GM21360 (cell line): ENCODE data around the gene TEKT3.

ENCODE experiments used
- ATAC-seq: cut with Tn5 transposase; IDR thresholded peaks from one replicate; pipeline ENCODE4 v1.9.1; 2021; ENCODE audit warnings: mild to moderate bottlenecking, moderate library complexity; ENCODE audit not compliant: unreplicated experiment

Gene TEKT3

DNA sequence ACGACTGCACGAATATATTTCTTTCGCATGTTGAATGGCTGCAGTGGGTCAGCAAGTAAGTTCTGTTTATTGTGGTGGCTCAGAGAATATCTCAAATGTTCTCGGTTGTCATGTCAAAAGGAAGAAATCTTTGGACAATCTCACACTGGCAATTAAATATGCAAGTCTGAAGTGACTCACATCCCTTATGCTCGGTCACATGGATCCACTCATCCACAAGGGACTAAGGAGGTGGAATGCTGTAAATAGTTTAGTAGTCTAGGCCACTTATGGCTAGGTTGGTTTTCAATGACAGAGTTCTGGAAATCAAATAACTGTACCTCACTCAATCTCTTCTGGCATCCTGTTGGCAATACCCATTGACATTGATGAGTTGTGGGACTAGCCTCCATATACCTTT, 43.2 kb downstream of the TEKT3 start:
- ATAC-seq, result no peak

- no peak for ATAC-seq
Observed at GRCh38 chr17:15293558-15293957, 47.8 kb downstream of the TEKT3 start.

DNA sequence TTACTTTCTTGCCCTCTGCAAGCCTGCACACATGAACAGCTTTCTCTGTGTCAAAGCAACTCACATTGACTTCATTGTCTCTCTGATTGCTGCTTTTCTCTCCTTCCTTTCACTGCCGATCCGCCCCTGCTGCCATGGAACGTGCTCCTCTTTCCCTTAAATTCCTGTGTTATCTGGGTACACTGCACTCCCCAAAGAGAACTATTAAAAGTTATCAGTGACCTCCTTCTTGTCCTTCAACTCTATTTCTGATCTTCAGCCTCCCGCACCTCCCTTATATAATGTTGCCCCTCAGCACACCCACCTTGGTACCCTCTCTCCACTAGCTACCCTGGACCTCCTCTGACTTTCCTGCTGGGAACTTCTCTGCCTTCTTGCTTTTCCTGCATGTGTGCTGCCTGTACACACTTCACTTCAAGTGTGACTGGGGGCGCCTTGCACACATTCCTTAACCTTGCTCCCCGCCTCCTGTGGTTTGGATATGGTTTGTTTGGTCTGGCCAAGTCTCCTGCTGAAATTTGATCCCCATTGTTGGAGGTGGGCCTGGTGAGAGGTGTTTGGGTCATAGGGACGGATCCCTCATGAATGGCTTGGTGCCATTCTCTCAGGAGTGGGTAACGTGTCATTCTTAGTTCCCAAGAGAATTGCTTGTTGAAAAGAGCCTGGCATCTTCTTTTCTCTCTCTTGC, 49.6 kb downstream of the TEKT3 start:
- ATAC-seq, result no peak

GRCh38 chr17:15290605-15291004, 50.8 kb downstream of the TEKT3 start:
- no peak for ATAC-seq

GRCh38 chr17:15289285-15290183, 51.9 kb downstream of the TEKT3 start:
- no peak for ATAC-seq

GRCh38 chr17:15288859-15289258, 52.5 kb downstream of the TEKT3 start:
- ATAC-seq, result no peak

- no peak for ATAC-seq
Observed at GRCh38 chr17:15287538-15288267, 53.7 kb downstream of the TEKT3 start.

DNA sequence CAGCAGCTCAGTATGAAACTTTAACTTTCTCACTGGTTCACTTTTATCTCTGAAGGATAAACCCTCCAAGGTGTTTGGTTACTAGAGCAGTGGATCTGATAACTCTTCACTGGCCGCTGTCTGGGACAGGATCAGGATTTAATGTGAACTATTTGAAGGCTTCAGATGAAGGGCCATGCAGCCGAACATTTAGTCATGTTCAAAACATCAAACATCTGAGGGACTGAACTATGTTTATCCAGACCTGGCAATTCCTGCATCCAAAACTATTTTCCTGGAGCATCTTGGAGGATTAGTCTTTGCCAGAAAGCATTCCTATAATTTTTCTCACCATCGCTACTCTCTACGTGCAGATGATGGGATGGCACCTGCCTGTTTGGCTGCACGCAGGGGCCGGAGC, 55.9 kb downstream of the TEKT3 start:
- no peak for ATAC-seq

GRCh38 chr17:15284537-15284936, 56.9 kb downstream of the TEKT3 start:
- no peak for ATAC-seq

GRCh38 chr17:15284107-15284506, 57.3 kb downstream of the TEKT3 start:
- no peak for ATAC-seq

DNA sequence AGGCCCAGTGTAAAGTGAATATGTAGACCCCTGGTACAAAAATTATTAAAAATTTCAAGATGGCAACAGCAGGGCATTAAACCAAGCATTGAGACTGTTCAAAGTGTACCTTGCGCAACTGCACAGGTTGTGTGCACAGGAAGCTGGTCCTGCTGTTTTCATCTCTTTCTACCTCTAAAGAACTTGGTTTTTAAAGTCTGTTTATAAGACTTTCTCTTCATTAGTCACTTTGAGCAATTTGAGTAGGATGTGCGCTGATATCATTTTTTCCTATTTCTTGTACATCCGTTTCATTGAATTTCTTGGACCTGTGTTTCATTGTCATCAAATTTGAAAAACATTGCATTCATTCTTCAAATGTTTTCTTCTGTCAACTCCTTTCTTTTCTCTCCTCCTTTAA, 59.5 kb downstream of the TEKT3 start:
- no peak for ATAC-seq

DNA sequence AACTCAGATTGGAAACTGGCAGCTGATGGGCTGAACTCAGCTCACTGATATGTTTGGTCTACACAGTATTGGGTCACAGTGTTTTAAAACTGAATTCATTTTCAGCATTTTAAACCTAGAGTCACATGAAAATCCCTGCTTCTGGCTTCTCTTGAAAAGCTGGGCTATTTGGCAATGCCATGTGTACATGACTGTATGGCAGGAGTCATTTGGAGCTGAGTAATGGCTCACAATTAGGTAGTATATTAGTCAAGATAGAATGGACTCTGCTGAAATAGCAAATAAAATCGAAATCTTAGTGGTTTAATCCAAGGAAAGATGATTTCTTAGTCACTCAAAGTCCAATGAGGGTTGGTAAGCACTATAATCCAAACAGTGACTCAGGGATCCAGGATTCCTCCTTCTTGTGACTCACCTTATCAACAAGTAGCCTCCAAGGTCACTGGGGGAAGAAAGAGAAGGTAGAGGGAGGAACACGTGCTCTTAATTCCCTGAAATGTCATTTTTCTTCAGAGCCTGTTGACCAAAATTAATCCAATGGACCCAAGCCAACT, 62.4 kb downstream of the TEKT3 start:
- ATAC-seq, result no peak

DNA sequence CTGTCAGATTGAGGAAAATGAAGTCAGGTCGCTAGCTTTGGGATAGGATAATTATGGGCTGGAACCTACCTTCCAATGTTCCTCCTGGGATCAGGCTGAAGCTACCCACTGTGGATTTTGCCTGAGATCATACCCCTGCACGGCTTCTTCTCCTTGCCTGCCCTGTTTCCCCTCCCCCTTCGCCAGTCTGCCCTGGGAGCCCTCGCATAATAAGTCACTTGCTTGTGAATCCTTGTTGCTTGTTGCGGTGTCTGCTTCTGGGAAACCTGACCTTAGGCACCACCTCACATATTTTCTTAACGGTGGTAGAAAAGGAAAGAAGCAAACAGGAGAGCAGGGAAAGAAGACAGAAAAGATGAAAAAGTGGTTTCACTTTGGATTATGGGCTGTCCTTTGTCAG, 63.0 kb downstream of the TEKT3 start:
- no peak for ATAC-seq

DNA sequence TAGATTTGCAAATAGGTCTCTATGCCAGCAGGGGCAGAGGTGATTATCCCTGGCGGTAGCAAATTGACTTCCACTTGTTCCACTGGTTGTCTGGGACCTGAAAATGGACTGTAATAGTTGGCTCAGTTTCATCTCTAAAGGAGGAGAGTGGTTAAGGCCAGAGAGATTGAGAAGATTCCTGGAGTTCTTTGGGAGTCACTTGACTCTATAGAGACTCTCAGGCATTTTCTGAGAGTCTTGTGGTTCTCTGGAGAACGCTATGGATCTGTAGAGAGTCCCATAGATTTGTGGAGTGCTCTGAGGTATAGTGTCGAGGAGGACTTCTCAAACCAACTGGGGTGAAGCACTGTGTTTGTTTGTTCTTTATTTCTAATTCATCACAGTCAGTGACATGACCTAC, 67.4 kb downstream of the TEKT3 start:
- ATAC-seq, result no peak

- no peak for ATAC-seq
Observed at GRCh38 chr17:15273141-15273793, 68.1 kb downstream of the TEKT3 start.

DNA sequence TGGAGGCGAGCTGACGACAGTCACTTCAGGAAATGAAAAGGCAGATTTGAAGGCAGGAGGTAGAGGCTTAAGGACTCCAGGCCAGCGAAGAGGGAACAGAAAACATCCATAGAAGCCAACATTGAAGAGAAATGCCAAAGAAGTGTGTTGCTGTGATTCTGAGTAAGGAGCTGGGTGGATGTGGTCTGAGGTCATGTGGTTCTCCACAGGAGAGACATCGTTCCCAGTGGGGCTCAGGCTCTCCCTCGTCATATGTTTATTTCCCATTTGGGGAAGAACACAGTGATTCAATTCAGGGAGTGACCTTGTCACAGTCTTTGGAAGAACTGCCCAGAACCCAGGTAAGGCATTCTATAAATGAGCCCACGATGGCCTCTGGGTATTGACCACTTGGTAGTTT, 69.7 kb downstream of the TEKT3 start:
- ATAC-seq, result no peak

- ATAC-seq, result no peak
Observed at GRCh38 chr17:15270628-15271381, 70.6 kb downstream of the TEKT3 start.

GRCh38 chr17:15269780-15270089, 71.7 kb downstream of the TEKT3 start:
- ATAC-seq, result no peak

GRCh38 chr17:15269087-15269779, 72.2 kb downstream of the TEKT3 start:
- no peak for ATAC-seq

DNA sequence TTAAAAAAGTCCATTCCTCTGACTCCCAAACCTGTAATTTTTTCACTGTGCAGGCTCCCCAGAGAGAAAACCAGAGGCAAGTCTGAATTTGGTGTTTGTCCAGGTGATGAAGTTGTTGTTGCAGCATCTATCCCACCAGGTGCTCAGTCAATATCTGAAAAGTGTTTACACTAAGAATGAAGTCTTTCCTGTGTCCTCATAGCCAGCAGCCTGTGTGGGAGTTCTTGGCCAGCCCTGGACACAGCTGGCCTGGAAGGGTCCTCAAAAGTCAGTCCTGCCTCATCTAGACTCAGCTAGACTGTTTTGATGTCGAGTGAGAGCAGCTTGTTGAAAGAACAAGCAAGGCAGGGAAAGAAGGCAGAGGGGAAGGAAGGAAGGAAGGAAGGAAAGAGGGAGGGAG, 72.9 kb downstream of the TEKT3 start:
- ATAC-seq, result no peak
